Adrenal gland (tissue), 12 donors: ENCODE results near the gene PAK5. TPM values are rescaled to one million over a fixed set of nuclear protein-coding genes. Genes with fewer than 3 reads are reported as not detected.

Experiments used
- DNase-seq, 7 donors: peaks; one replicate each; pipeline ENCODE4 v3.0.0-alpha.2; 2019 to 2020
- H3K27ac ChIP-seq, 5 donors: fragments of 200-600 bp; sonication (generic) in 4 of 5; 1 replicate in 3 of 5; 2 replicates in 2 of 5; pipeline versions ENCODE4 v1.5.1 to v1.8.0; 2016 to 2020; ENCODE audit warnings: mild to moderate bottlenecking in 1 of 5
- H3K27me3 ChIP-seq: fragments of 200-600 bp; 2 replicates; pipeline ENCODE4 v1.8.0; 2021
- H3K36me3 ChIP-seq, 2 donors: fragments of 200-600 bp; replicated peaks in 1 of 2; 1 replicate in 1 of 2; 2 replicates in 1 of 2; pipeline versions ENCODE4 v1.5.1 to v1.8.0; 2018 to 2022
- H3K4me1 ChIP-seq, 2 donors: fragments of 200-600 bp; replicated peaks in 1 of 2; 1 replicate in 1 of 2; 2 replicates in 1 of 2; pipeline versions ENCODE4 v1.5.1 to v1.8.0; 2018 to 2021
- H3K4me3 ChIP-seq, 4 donors: fragments of 200-600 bp; sonication (generic) in 3 of 4; one replicate each; pipeline ENCODE4 v1.5.1; 2016 to 2018
- H3K9me3 ChIP-seq, 3 donors: fragments of 200-600 bp; sonication (generic) in 1 of 3; replicated peaks in 1 of 3; 1 replicate in 2 of 3; 2 replicates in 1 of 3; pipeline versions ENCODE4 v1.5.1 to v1.8.0; 2016 to 2021
- POLR2A ChIP-seq, 2 donors: fragments of 450-650 bp; IDR thresholded peaks; one replicate each; pipeline ENCODE4 v1.6.1; 2017; ENCODE audit warnings: antibody characterized with exemption in 2 of 2, mild to moderate bottlenecking in 2 of 2, moderate library complexity in 1 of 2
- WGBS, 4 donors: extraction: QIAGEN DNeasy Blood & Tissue Kit in 2 of 4; methylation state at CpG; one replicate each; pipeline versions ENCODE4 v1.1.5 to v1.1.7; 2013 to 2017; 5-methylcytosine and 5-hydroxymethylcytosine counted together
- intact Hi-C, 2 donors: fragments of 100-400 bp; cut with DNase I; formaldehyde crosslinking; loops; one replicate each; pipeline versions ENCODE4 v1.14.1 to v1.15.0; 2022 to 2023
- polyA plus RNA-seq, 3 donors: library from polyadenylated mRNA; stranded (reverse); fragments of 200-250 nt in 2 of 3; fragments of 350-450 nt in 1 of 3; fragmentation: Illumina TruSeq in 1 of 3; extraction: RNeasy Lipid Tissue Mini Kit (QIAGEN cat#74804) in 1 of 3; gene quantifications; one replicate each; pipeline ENCODE4 v1.2.3, GENCODE V29; 2013 to 2014
- total RNA-seq, 9 donors: library from RNA; depleted of rRNA in 4 of 9; stranded (reverse); fragments of >200 nt in 4 of 9; fragments of 120-200 nt in 1 of 9; fragmentation: NEBNext Ultra II Directional in 1 of 9; extraction: Animal tissue kit (Norgen Biotek cat#: 25700) in 1 of 9; gene quantifications; one replicate each; pipeline versions ENCODE4 v1.1.0 to v1.2.4, GENCODE V29; 2013 to 2023
- TF ChIP-seq, protein P1 (sequence below), 6 experiments: fragments of 450-650 bp in 4 of 6; fragments of 200-600 bp in 2 of 6; sonication (generic) in 1 of 6; IDR thresholded peaks; 1 replicate in 5 of 6; 2 replicates in 1 of 6; pipeline versions ENCODE4 v1.5.1 to v1.8.0; 2016 to 2021; ENCODE audit warnings: antibody characterized with exemption in 6 of 6, mild to moderate bottlenecking in 2 of 6, moderate library complexity in 1 of 6
- donor health status: healthy with polysubstance abuse.
- donor health status: Bipolar disorder and iron deficiency.
- donor health status: DM: yes; HTN: yes; CAD: no.
- donor health status: DM: no; HTN: no; CAD: no.
- donor health status: DM: no; HTN: no; CAD: no.
- donor health status: DM: yes; HTN: yes; CAD: no.

Gene PAK5
- total and polyA plus RNA-seq, 12 donors, result 1.2 to 17.0 (median 4.0) TPM

DNA sequence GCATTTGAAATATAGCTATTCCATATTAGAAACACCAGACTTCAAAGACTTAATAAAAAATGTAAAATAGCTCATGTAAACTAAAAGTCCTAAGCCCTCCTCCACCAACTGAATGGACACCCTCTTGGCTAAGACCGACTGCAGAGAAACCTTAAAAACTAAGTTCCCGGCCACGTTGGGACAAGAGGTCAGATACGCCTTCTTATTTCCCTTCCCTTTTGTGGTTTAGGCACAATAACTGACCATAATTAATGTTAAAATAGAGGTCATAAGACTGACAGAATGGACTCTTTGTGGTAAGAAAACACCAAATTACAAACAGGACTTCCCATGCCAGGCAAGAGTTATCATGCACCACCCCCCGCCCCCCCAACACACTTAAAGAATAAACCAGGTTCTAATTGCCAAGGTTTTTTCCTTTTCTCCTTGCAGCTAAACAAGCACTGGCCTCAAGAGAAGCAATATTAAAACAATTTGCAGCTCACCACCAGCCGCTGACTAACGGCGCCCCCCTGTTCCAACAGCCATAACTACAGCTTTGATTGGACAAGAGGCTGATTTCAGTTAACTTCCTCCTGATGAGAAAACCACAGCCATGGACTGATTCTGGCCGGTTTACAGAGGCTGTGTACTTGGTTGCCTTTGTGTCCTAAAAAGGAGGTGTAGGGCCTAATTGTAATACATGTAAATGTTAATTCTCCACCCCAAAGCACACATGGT is 335.2 kb downstream of the PAK5 start:
- peaks cover 38% of the 10 kb centered on the region for H3K27me3 ChIP-seq
- DNase-seq, result no peak
- H3K9me3 ChIP-seq, result no peaks in the 10 kb centered on the region
- intact Hi-C loops, result no loop called here
- no peaks in the 10 kb centered on the region for H3K36me3 ChIP-seq
- no peak for TF ChIP-seq POLR2A (IDR thresholded peaks at IDR 0.05)
- TF ChIP-seq, protein P1, sequence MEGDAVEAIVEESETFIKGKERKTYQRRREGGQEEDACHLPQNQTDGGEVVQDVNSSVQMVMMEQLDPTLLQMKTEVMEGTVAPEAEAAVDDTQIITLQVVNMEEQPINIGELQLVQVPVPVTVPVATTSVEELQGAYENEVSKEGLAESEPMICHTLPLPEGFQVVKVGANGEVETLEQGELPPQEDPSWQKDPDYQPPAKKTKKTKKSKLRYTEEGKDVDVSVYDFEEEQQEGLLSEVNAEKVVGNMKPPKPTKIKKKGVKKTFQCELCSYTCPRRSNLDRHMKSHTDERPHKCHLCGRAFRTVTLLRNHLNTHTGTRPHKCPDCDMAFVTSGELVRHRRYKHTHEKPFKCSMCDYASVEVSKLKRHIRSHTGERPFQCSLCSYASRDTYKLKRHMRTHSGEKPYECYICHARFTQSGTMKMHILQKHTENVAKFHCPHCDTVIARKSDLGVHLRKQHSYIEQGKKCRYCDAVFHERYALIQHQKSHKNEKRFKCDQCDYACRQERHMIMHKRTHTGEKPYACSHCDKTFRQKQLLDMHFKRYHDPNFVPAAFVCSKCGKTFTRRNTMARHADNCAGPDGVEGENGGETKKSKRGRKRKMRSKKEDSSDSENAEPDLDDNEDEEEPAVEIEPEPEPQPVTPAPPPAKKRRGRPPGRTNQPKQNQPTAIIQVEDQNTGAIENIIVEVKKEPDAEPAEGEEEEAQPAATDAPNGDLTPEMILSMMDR (IDR thresholded peaks at IDR 0.05), result no peak
- H3K27ac ChIP-seq, result no peak overlapping the region
- no peaks in the 10 kb centered on the region for H3K4me1 ChIP-seq
- no peak overlapping the region for H3K4me3 ChIP-seq
- 45 to 53% (median 50%) methylated on average over 9 of the region's 9 CpGs for WGBS, 4 donors

- TF ChIP-seq, protein P1 (IDR thresholded peaks at IDR 0.05), result no peak
- TF ChIP-seq POLR2A (IDR thresholded peaks at IDR 0.05), result no peak
- WGBS, 4 donors, result 75 to 86% (median 77%) methylated on average over 2 of the region's 2 CpGs
Observed at GRCh38 chr20:9501473-9501872, 337.4 kb downstream of the PAK5 start.

DNA sequence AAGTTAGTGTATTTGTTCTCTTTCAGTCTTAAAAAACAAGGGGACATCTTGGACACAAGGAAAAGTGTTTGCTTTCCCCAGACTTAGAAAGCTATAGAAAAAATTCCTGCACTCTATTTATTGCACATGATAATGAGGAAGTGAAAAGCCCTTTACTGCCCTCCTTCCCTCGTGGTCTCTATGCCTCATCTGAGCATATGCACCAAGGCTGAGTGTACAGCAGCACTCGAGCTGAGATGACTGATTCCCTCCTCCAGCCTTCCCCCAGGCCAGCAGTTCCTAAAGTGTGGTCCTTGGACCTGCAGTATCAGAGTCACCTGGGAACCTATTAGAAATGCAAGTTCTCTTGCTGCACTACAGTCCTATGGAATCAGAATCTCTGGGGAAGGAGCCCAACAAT is 338.8 kb downstream of the PAK5 start:
- Histone ChIP-seq H3K4me1 (no peaks in the 10 kb centered on the region), H3K27me3 (peaks cover 2% of the 10 kb centered on the region), H3K4me3 (no peak overlapping the region), H3K36me3 (no peaks in the 10 kb centered on the region), H3K9me3 (no peaks in the 10 kb centered on the region), H3K27ac (no peak overlapping the region)
- intact Hi-C loops, result no loop called here
- WGBS, 4 donors, result 28 to 63% (median 48%) methylated on average over 2 of the region's 2 CpGs
- DNase-seq, result no peak
- TF ChIP-seq, protein P1 (IDR thresholded peaks at IDR 0.05), result no peak
- TF ChIP-seq POLR2A (IDR thresholded peaks at IDR 0.05), result no peak

More at GRCh38 chr20:9501473-9501872, 337.4 kb downstream of the PAK5 start:
- H3K4me1 ChIP-seq, result no peaks in the 10 kb centered on the region
- no peaks in the 10 kb centered on the region for H3K9me3 ChIP-seq
- peaks cover 16% of the 10 kb centered on the region for H3K27me3 ChIP-seq
- no peak overlapping the region for H3K4me3 ChIP-seq
- H3K27ac ChIP-seq, result no peak overlapping the region
- intact Hi-C loops, result no loop called here
- no peak for DNase-seq
- H3K36me3 ChIP-seq, result no peaks in the 10 kb centered on the region

DNA sequence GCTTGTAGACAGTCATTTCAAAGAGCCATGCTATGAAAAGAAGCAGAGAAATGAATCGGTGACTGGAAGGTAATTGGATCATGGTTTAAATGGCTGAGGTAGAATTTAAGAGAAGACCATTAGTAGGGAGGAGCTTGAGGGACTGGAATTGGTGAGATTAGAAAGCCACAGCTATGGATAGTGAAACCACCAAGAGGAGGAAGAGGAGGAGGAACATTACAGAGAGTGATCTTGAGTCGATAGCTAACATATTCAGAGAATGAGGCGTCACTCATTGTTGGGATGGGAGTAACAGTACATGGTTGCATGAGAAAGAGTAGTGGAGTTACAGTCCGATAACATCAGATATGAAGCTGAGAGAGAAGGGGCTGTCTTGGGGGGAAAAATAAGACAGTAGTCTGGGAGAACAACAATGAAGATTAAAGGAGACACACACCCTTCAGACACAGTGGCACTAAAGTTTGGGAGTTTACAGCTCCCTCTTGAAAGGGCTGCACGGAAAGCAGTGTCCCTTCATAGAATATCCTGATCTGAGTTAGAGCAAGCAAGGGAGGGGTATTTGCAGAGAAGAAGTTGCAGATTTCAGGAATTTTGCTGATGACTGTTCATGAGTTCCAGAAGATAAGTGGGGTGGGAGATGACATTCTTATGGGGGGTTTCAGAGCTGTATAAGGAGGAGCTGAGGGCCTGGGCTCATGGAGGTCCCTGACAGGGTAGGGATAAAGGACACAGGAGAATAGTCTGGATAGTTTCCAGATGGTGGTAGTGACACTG is 339.6 kb downstream of the PAK5 start:
- H3K36me3 ChIP-seq, result no peaks in the 10 kb centered on the region
- TF ChIP-seq POLR2A (IDR thresholded peaks at IDR 0.05), result no peak
- TF ChIP-seq, protein P1 (IDR thresholded peaks at IDR 0.05), result no peak
- DNase-seq, result no peak
- no peaks in the 10 kb centered on the region for H3K4me1 ChIP-seq
- H3K4me3 ChIP-seq, result no peak overlapping the region
- no peaks in the 10 kb centered on the region for H3K27me3 ChIP-seq
- intact Hi-C loops, result no loop called here
- no peak overlapping the region for H3K27ac ChIP-seq
- WGBS, 4 donors, result 79 to 90% (median 86%) methylated on average over 5 of the region's 5 CpGs
- H3K9me3 ChIP-seq, result no peaks in the 10 kb centered on the region
